SKM-1 treated with dmso at 0.1 percent for 144 hours (cell line): Measurements from ENCODE around the gene TNKS1BP1.
"Not testable (repeated sequence)": the region's sequence is repeated elsewhere in the genome, so short reads cannot be mapped to it uniquely, and the experiment has no call there.

Experiments
- DNase-seq: peaks from one replicate; lab custom pipeline; 2025; ENCODE audit not compliant: unreplicated experiment; lab: John Stamatoyannopoulos, UW

Gene TNKS1BP1

DNA sequence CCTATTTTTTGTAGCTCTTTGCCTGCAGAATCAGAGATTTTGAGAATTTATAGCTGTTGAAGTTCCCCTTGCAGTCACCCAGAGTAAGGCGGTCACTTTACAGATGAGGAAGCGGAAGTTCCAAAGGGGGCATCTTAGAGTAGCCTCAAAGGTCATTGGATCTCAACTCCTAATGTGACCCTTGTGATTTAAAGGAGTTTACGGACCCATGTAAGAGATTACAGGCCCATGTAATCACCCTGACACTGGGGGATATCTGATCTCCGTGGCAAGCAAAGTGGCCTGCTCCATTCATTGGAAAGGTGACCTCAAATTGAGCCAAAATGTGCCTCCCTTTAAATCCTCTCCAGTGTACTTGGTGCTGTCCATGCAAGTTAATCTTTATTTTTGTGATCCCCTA, 29.1 kb upstream of the TNKS1BP1 start:
- DNase-seq, result no peak

GRCh38 chr11:57353446-57353845, 28.7 kb upstream of the TNKS1BP1 start:
- DNase-seq, result no peak

DNA sequence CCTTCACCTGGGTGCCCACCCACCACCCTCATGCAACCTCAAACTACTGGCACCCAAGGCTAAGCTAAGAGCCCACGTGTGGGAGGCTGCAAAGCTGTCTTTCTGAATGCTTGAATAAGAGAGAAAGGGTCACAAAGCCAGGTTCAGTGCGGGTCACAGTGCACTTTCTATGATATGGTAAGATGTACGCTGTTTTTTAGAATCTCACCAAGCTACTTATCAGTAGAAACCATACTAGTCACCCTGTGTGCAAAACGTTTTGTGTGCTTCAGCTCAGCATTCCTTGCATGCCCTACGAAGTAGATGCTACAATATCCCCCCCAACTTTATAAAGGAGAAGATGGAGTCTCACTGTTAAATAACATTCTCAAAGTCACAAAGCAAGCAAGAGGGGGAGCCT, 28.3 kb upstream of the TNKS1BP1 start:
- DNase-seq, result no peak

DNA sequence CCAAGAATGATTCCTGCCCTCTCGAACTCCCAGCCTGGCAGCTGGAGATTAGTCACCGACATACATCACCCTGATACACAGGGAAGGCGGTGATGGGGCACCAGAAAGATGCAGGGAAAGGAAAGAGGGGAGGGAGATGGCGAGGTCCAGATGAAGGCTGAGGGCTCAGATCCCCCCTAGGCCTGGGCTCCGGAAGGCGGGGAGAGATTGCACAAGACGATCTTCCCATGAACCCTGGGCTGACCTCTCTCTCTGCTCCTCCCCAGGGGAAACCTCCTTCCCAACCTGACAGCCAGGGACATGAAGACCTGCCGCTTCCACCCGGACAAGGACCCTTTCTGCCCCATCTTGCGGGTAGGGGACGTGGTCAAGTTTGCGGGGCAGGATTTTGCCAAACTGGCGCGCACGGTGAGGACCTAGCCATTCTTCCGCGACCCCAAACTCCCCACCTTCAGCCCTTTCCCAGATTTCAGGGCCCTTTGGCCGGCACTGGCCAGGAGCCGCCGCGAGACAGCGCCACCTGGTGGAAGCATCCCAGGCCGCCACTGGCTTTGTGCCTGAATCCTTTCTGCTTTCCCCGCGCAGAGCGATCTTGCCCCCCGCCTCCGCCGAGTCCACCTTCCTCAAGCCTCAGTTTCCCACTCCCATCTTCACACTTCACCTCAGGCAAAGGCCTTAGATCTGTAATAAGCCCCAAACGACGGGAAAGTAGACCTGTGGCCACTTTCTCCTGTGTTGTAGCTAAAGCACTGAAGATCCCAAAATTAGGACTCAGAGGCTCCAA, 24.9 kb upstream of the TNKS1BP1 start:
- no peak for DNase-seq

GRCh38 chr11:57348636-57349313, 24.0 kb upstream of the TNKS1BP1 start:
- no peak for DNase-seq

- DNase-seq, result no peak
Measured at GRCh38 chr11:57348052-57348451, 23.3 kb upstream of the TNKS1BP1 start.

DNA sequence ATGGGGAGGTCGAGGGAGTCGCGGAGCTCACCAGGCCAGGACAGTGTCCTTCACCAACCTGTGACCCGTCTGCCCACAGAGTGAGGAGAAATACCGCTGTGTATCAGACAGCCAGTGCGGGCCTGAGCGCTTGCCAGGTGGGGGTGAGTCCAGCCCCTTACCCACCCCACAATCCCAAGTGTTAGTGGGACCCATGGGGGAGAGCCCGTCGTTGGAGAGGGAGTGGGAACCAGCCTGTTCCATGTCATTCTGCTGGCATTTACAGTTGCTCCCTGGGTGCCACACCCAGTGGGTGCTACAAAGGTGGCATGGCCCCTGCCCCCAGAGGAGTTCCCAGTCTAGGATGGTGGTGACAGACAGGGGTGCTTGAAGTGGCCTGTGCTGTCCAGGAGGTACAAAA, 22.6 kb upstream of the TNKS1BP1 start:
- DNase-seq, result no peak

DNA sequence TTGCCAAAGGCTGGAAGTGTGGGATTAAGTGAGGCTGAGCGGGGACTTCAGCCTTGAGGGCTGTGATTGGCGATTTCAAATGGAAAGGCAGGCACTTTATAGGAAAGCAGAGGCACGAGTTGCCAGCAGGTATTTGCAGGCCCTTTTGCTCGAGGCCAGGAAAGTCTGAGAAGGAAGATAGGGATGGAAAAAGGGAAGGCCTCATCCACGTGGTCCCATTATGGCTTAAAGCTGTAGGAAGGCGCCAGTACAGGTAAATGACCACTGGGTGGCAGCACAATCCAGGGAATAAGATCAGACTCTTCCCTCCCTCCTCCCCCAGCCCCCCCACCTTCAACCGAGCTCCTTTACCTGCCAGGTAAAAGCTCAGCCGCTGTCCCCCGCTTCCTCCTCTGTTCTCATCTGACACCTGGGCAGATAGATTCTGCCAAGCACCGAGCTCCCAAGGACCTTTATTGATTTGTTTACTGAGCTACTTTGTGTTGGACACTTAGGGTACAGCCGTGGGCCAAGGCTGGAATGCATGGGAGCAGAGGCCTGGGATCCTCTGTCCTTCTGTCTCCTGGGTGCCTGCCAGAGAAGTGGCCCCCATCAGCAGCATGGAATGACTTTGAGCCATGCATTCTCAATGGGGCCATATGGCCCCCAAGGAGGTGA, 20.9 kb upstream of the TNKS1BP1 start:
- DNase-seq, result peak; percentile 69

DNA sequence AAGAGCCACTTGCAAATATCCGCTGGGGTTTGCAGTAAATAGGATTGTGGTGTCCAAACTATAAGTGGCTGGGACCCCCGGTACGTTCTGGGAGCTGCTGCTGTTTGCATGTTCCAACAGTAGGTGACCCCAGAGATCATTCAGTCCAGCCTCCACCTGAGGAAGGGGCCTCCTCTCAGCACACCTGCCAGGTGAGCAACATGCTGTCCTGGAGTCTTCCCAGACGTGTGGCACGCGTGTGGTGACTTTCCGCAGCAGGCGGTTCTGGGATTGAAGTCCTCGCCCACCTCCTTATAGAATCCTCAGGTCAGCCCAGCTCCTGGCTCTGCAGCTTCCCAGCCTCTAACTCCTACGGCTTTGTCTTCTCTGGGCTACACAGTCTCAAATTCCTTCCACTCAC, 20.1 kb upstream of the TNKS1BP1 start:
- no peak for DNase-seq

DNA sequence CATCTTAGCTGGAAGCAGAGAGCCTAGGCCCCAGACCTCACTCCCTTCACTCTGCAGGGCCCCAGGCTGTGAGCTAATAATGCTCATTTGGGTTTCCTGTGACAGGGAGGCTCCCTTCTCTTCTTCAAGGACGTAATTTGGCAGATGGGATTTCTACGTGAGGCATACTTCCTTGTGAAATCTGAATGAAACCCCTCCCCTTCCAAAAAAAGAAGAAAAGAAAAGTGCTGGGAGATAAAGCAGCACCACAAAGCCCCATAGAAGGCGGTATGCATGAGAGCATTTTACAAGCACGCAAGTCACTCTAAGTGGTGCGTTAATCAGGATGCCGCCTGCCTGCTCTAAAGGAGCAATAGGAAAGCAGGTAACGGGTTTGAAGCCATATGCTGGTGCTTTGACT, 19.1 kb upstream of the TNKS1BP1 start:
- DNase-seq, result no peak

DNA sequence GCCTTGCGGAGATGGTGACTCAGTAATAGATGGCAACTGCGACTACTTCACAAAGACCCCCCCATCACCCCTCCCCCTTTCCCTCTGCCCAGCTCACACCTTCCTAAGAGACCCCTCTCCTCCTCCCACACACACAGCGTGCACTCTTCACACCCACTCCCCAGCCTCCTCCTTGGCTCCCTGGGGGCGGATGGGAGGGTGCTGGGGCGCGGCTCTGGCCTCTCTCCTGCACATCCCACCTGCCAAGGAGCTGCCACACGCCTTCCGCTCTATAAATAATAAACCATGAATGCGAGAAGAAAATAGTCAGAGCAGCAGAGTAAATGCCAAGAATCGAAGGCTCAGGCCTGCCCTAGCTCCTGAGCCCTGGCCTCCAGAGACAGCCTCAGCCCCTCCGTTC, 17.9 kb upstream of the TNKS1BP1 start:
- DNase-seq, result no peak

DNA sequence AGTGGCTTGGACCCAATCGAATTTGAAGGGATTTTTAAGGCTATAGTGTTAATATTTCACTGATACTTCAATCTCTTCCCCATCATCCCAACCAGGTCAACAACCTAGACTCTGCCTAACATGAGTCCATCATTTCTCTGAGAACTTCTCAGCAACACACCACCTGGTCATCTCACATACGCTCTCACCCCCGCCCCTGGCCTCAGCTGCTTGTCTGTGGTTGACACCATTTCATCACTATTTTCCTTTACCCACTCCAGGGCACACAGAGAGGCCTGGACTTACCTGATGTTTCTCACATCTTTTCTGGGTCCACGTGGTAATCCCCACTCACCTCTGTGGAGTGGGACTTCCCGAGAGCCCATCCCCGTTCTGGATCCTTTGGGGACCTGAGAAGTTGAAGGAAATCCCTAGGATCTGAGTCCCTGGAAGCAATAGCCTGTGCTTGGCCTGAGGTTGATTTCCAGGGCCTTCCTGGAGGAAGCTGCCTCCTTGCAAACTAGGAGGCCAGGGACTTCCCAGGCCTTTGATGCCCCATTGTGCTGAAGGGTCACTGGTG, 16.6 kb upstream of the TNKS1BP1 start:
- DNase-seq, result no peak

DNA sequence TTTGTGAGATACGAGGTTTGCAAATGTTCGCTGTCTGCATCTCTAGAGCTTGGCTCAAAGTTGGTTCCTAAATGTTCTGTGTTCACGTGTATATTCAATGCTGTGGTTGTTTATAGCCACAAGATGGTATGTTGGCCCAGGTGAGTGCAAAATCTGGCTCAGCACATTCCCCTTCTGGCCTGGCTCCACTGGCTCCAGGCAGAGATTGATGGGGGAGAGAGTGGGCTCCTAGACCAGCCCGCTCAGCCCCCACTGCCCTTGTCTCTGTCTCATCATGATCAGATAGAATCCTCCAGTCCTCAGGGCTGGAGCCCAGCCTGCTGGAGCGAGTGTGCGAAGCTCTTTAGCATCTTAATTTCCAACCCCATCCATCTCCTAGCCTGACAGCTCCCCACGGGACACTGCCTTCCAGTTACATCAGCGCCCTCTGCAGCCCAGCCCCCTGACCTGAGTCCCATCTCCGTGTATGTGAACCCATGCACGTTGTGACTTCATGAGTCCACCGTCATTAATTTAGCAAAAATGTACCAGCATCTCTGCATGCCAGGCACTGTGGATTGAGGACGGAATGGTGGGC, 15.4 kb upstream of the TNKS1BP1 start:
- DNase-seq, result no peak

GRCh38 chr11:57339328-57339727, 14.6 kb upstream of the TNKS1BP1 start:
- no peak for DNase-seq

- no peak for DNase-seq
Measured at GRCh38 chr11:57338142-57338541, 13.4 kb upstream of the TNKS1BP1 start, which contains the start of gene P2RX3. Gene P2RX3 (plus strand): TSS chr11:57338352. CDS start chr11:57338551, 199 bp downstream.

GRCh38 chr11:57336856-57337255, 12.1 kb upstream of the TNKS1BP1 start:
- DNase-seq, result not testable (repeated sequence)

- no peak for DNase-seq
Measured at GRCh38 chr11:57336111-57336666, 11.4 kb upstream of the TNKS1BP1 start.

- peak; percentile 83 for DNase-seq
Measured at GRCh38 chr11:57335343-57336110, 10.8 kb upstream of the TNKS1BP1 start, which contains the start of gene SSRP1. Gene SSRP1 (minus strand): TSS chr11:57335892. CDS start chr11:57335121, 771 bp downstream.

- DNase-seq, result no peak
Measured at GRCh38 chr11:57335023-57335342, 10.2 kb upstream of the TNKS1BP1 start.

- DNase-seq, result no peak
Measured at GRCh38 chr11:57332694-57333440, 8.1 kb upstream of the TNKS1BP1 start.
